ENCODE measurements around the gene BOC. TPM values are rescaled to one million over a fixed set of nuclear protein-coding genes. Genes with fewer than 3 reads are reported as not detected.

The BOC gene
- total and polyA plus RNA-seq, 7 experiments from 2014 or later: 0.98 TPM; not detected in 6

- CTCF ChIA-PET: interaction anchor here (0.6 to 1.0 kb wide), 2 partner anchors 50 to 535 kb away, joined by 3 read pairs; no protein-coding TSS in a partner anchor
- no peak overlapping the region for H3K4me3 Mint-ChIP-seq
- no peaks in the 10 kb centered on the region for H3K36me3 ChIP-seq (ENCODE audit: control insufficient read depth in 2 of 3, insufficient read depth in 3 of 3, low read length in 3 of 3)
These were observed 84.1 kb downstream of the BOC start for GRCh38 chr3:113295463-113295862.

DNA sequence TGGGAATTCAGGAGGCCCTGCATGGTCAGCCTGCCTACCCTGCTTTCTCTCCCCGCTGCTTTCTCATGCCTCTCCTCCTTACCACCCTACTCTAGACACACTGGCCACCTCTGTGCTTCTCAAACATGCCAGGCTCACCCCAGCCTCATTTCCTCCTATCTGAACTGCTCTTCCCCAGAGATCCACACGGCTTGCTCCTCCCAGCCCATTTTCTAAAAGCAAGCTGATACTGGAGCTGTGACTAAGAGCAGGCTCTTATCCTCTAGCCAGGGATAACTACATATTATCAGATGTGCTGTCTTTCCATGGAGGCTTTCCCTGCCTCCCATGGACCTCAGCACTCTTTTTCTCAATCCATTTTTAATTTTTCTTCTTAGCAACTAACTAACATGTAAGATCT, 85.9 kb downstream of the BOC start:
- Mint-ChIP-seq H3K27ac (no peak overlapping the region), H3K36me3 (peaks cover 0 to 42% (median 20%) of the 10 kb centered on the region in 5 donors), H3K4me3 (no peak overlapping the region), H3K9me3 (peaks cover 0 to 4% (median 0%) of the 10 kb centered on the region in 11 donors), H3K27me3 (no peaks in the 10 kb centered on the region), H3K4me1 (no peaks in the 10 kb centered on the region)
- Histone ChIP-seq H3K4me1 (ENCODE audit: control insufficient read depth in 2 of 2, insufficient read depth in 2 of 2, low read length in 2 of 2) (no peaks in the 10 kb centered on the region), H3K27me3 (ENCODE audit: control insufficient read depth in 2 of 2, insufficient read depth in 2 of 2, low read length in 2 of 2) (no peaks in the 10 kb centered on the region), H3K4me3 (ENCODE audit: low read length) (no peak overlapping the region), H3K27ac (ENCODE audit: low read depth, low read length) (no peak overlapping the region), H3K36me3 (ENCODE audit: control insufficient read depth in 2 of 3, insufficient read depth in 3 of 3, low read length in 3 of 3) (no peaks in the 10 kb centered on the region), H3K9me3 (ENCODE audit: control insufficient read depth in 2 of 3, low read length in 3 of 3) (no peaks in the 10 kb centered on the region)
- ChIA-PET CTCF (no interaction called here), POLR2A (no interaction called here)
- DNase-seq (no peak), ATAC-seq (no peak)
- intact Hi-C loops (cut with micrococcal nuclease): no loop called here

More at GRCh38 chr3:113295463-113295862, 84.1 kb downstream of the BOC start:
- H3K4me1 ChIP-seq (ENCODE audit: control insufficient read depth in 2 of 2, insufficient read depth in 2 of 2, low read length in 2 of 2): no peaks in the 10 kb centered on the region
- DNase-seq (no peak), ATAC-seq (no peak)
- no peak overlapping the region for H3K27ac ChIP-seq (ENCODE audit: low read depth, low read length)
- H3K9me3 Mint-ChIP-seq: peaks cover 0 to 4% (median 0%) of the 10 kb centered on the region in 11 donors
- H3K27me3 ChIP-seq (ENCODE audit: control insufficient read depth in 2 of 2, insufficient read depth in 2 of 2, low read length in 2 of 2): no peaks in the 10 kb centered on the region
- H3K9me3 ChIP-seq (ENCODE audit: control insufficient read depth in 2 of 3, low read length in 3 of 3): no peaks in the 10 kb centered on the region
- H3K36me3 Mint-ChIP-seq: peaks cover 0 to 35% (median 20%) of the 10 kb centered on the region in 5 donors
- POLR2A ChIA-PET: no interaction called here
- no peak overlapping the region for H3K27ac Mint-ChIP-seq
- no peak overlapping the region for H3K4me3 ChIP-seq (ENCODE audit: low read length)
- no peaks in the 10 kb centered on the region for H3K27me3 Mint-ChIP-seq
- intact Hi-C loops (cut with micrococcal nuclease): no loop called here
- H3K4me1 Mint-ChIP-seq: no peaks in the 10 kb centered on the region

- DNase-seq (no peak), ATAC-seq (no peak)
- H3K36me3 Mint-ChIP-seq: peaks cover 0 to 43% (median 20%) of the 10 kb centered on the region in 5 donors
- no peaks in the 10 kb centered on the region for H3K9me3 ChIP-seq (ENCODE audit: control insufficient read depth in 2 of 3, low read length in 3 of 3)
- no peak overlapping the region for H3K27ac Mint-ChIP-seq
- no peaks in the 10 kb centered on the region for H3K36me3 ChIP-seq (ENCODE audit: control insufficient read depth in 2 of 3, insufficient read depth in 3 of 3, low read length in 3 of 3)
- H3K27ac ChIP-seq (ENCODE audit: low read depth, low read length): no peak overlapping the region
- H3K4me3 Mint-ChIP-seq: no peak overlapping the region
- H3K9me3 Mint-ChIP-seq: peaks cover 0 to 4% (median 0%) of the 10 kb centered on the region in 11 donors
- H3K27me3 Mint-ChIP-seq: no peaks in the 10 kb centered on the region
- intact Hi-C loops (cut with micrococcal nuclease): no loop called here
- no peaks in the 10 kb centered on the region for H3K27me3 ChIP-seq (ENCODE audit: control insufficient read depth in 2 of 2, insufficient read depth in 2 of 2, low read length in 2 of 2)
- no peaks in the 10 kb centered on the region for H3K4me1 Mint-ChIP-seq
- no peaks in the 10 kb centered on the region for H3K4me1 ChIP-seq (ENCODE audit: control insufficient read depth in 2 of 2, insufficient read depth in 2 of 2, low read length in 2 of 2)
- no peak overlapping the region for H3K4me3 ChIP-seq (ENCODE audit: low read length)
- CTCF ChIA-PET: no interaction called here
- POLR2A ChIA-PET: no interaction called here
These were observed 86.5 kb downstream of the BOC start for GRCh38 chr3:113297841-113298240.

DNA sequence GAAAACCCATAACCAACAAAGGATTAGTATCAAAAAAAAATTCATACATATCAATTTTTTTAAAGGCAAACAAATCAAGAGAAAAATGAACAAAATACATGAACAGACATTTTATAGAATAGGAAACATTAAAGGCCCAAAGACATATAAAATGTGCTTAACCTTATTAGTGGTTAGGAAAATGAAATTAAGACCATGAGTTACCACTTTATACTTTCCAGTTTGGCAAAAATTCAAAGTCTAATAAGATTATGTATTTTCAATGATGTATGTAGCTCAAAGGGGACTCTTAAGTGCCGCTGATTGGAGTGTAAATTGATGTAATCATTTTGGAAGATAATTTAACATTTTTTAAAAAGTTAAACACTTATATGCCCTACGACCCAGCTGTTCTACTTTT, 89.2 kb downstream of the BOC start:
- H3K27ac Mint-ChIP-seq: no peak overlapping the region
- H3K9me3 ChIP-seq (ENCODE audit: control insufficient read depth in 2 of 3, low read length in 3 of 3): no peaks in the 10 kb centered on the region

GRCh38 chr3:113304102-113304501, 92.7 kb downstream of the BOC start:
- intact Hi-C loops (cut with micrococcal nuclease): no loop called here
- CTCF ChIA-PET: interaction anchor here (2.2 kb wide), 1 partner anchor 15 kb away, joined by 6 read pairs; no protein-coding TSS in a partner anchor
- ATAC-seq: no peak
- no peaks in the 10 kb centered on the region for H3K9me3 Mint-ChIP-seq
- DNase-seq: no peak
- no peak overlapping the region for H3K4me3 ChIP-seq (ENCODE audit: low read length)
- no peak overlapping the region for H3K27ac ChIP-seq (ENCODE audit: low read depth, low read length)
- no peaks in the 10 kb centered on the region for H3K27me3 Mint-ChIP-seq
- no peaks in the 10 kb centered on the region for H3K4me1 ChIP-seq (ENCODE audit: control insufficient read depth in 2 of 2, insufficient read depth in 2 of 2, low read length in 2 of 2)
- no peak overlapping the region for H3K4me3 Mint-ChIP-seq
- no peaks in the 10 kb centered on the region for H3K9me3 ChIP-seq (ENCODE audit: control insufficient read depth in 2 of 3, low read length in 3 of 3)
- H3K36me3 Mint-ChIP-seq: peaks cover 0 to 47% (median 21%) of the 10 kb centered on the region in 5 donors
- no peak overlapping the region for H3K27ac Mint-ChIP-seq
- POLR2A ChIA-PET: no interaction called here
- peaks cover 0 to 8% (median 0%) of the 10 kb centered on the region in 3 experiments for H3K36me3 ChIP-seq (ENCODE audit: control insufficient read depth in 2 of 3, insufficient read depth in 3 of 3, low read length in 3 of 3)
- H3K4me1 Mint-ChIP-seq: no peaks in the 10 kb centered on the region
- no peaks in the 10 kb centered on the region for H3K27me3 ChIP-seq (ENCODE audit: control insufficient read depth in 2 of 2, insufficient read depth in 2 of 2, low read length in 2 of 2)

More for the DNA sequence above, 89.2 kb downstream of the BOC start:
- ChIA-PET CTCF (interaction anchor here (0.6 kb wide), 1 partner anchor 168 kb away, joined by 3 read pairs; no protein-coding TSS in a partner anchor), POLR2A (no interaction called here)
- H3K36me3 Mint-ChIP-seq: peaks cover 0 to 61% (median 34%) of the 10 kb centered on the region in 5 donors
- DNase-seq: no peak
- peaks cover 0 to 8% (median 0%) of the 10 kb centered on the region in 3 experiments for H3K36me3 ChIP-seq (ENCODE audit: control insufficient read depth in 2 of 3, insufficient read depth in 3 of 3, low read length in 3 of 3)
- H3K4me1 ChIP-seq (ENCODE audit: control insufficient read depth in 2 of 2, insufficient read depth in 2 of 2, low read length in 2 of 2): no peaks in the 10 kb centered on the region
- no peak overlapping the region for H3K4me3 Mint-ChIP-seq
- peaks cover 0 to 4% (median 0%) of the 10 kb centered on the region in 11 donors for H3K9me3 Mint-ChIP-seq
- no peak overlapping the region for H3K27ac ChIP-seq (ENCODE audit: low read depth, low read length)
- no peak overlapping the region for H3K4me3 ChIP-seq (ENCODE audit: low read length)
- H3K27me3 Mint-ChIP-seq: no peaks in the 10 kb centered on the region
- intact Hi-C loops (cut with micrococcal nuclease): no loop called here
- H3K27me3 ChIP-seq (ENCODE audit: control insufficient read depth in 2 of 2, insufficient read depth in 2 of 2, low read length in 2 of 2): no peaks in the 10 kb centered on the region
- no peaks in the 10 kb centered on the region for H3K4me1 Mint-ChIP-seq
- no peak for ATAC-seq

DNA sequence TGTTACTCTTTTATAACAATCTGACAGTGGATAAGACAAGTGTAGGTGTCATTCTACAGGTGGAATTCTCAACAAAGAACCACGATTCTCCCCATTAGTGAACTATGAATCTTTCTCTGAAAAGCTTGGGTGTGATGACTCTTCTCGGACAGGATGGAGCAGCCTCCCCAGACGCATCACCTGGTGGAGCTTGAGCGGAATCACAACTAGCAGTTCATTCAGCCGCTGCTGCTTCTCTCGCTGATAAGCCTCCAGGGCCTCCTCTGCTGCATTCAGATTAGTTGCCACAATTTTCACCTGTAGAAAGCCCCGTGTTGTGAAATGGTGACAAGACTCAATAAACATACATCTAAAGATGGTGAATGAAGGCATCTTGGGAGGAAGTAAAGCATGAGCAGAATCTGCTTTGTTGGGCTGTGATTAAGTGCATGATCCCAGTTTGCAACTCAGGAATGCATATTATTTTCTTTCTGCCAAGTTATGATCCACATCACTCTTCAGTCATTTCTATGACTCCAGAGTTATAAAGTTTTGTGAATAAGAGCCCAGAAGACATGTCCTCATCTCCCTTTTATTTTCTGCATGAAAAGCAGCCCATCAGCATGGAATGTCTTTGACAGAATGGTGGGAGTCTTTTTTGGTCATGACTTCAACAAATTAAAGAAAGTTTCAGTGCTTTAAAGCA, 93.6 kb downstream of the BOC start:
- DNase-seq: no peak
- intact Hi-C loops (cut with micrococcal nuclease): no loop called here
- H3K4me3 Mint-ChIP-seq: no peak overlapping the region
- Histone ChIP-seq H3K4me1 (ENCODE audit: control insufficient read depth in 2 of 2, insufficient read depth in 2 of 2, low read length in 2 of 2) (no peaks in the 10 kb centered on the region), H3K4me3 (ENCODE audit: low read length) (no peak overlapping the region), H3K36me3 (ENCODE audit: control insufficient read depth in 2 of 3, insufficient read depth in 3 of 3, low read length in 3 of 3) (peaks cover 0 to 8% (median 0%) of the 10 kb centered on the region in 3 experiments), H3K27me3 (ENCODE audit: control insufficient read depth in 2 of 2, insufficient read depth in 2 of 2, low read length in 2 of 2) (no peaks in the 10 kb centered on the region), H3K27ac (ENCODE audit: low read depth, low read length) (no peak overlapping the region), H3K9me3 (ENCODE audit: control insufficient read depth in 2 of 3, low read length in 3 of 3) (no peaks in the 10 kb centered on the region)
- H3K4me1 Mint-ChIP-seq: peaks cover 0 to 1% (median 0%) of the 10 kb centered on the region in 7 donors
- ChIA-PET POLR2A (no interaction called here), CTCF (interaction anchor here (2.2 kb wide), 1 partner anchor 16 kb away, joined by 6 read pairs; no protein-coding TSS in a partner anchor)
- H3K27me3 Mint-ChIP-seq: no peaks in the 10 kb centered on the region
- no peaks in the 10 kb centered on the region for H3K9me3 Mint-ChIP-seq
- no peak overlapping the region for H3K27ac Mint-ChIP-seq
- ATAC-seq: no peak
- H3K36me3 Mint-ChIP-seq: peaks cover 0 to 50% (median 23%) of the 10 kb centered on the region in 5 donors

GRCh38 chr3:113310960-113311359, 99.6 kb downstream of the BOC start:
- Histone ChIP-seq H3K4me3 (ENCODE audit: low read length) (no peak overlapping the region), H3K9me3 (ENCODE audit: control insufficient read depth in 2 of 3, low read length in 3 of 3) (peaks cover 0 to 7% (median 0%) of the 10 kb centered on the region in 3 experiments), H3K27ac (ENCODE audit: low read depth, low read length) (no peak overlapping the region), H3K27me3 (ENCODE audit: control insufficient read depth in 2 of 2, insufficient read depth in 2 of 2, low read length in 2 of 2) (no peaks in the 10 kb centered on the region), H3K36me3 (ENCODE audit: control insufficient read depth in 2 of 3, insufficient read depth in 3 of 3, low read length in 3 of 3) (peaks cover 0 to 4% (median 0%) of the 10 kb centered on the region in 3 experiments), H3K4me1 (ENCODE audit: control insufficient read depth in 2 of 2, insufficient read depth in 2 of 2, low read length in 2 of 2) (no peaks in the 10 kb centered on the region)
- Mint-ChIP-seq H3K27me3 (no peaks in the 10 kb centered on the region), H3K9me3 (peaks cover 7 to 25% (median 21%) of the 10 kb centered on the region in 11 donors), H3K4me3 (no peak overlapping the region), H3K4me1 (peaks cover 0 to 1% (median 0%) of the 10 kb centered on the region in 7 donors), H3K27ac (no peak overlapping the region), H3K36me3 (peaks cover 12 to 70% (median 47%) of the 10 kb centered on the region in 5 donors)
- DNase-seq (no peak), ATAC-seq (no peak)
- ChIA-PET POLR2A (no interaction called here), CTCF (no interaction called here)
- intact Hi-C loops (cut with micrococcal nuclease): no loop called here

Data from naive thymus-derived CD4-positive, alpha-beta T cell (primary cell).